Gastrocnemius medialis (tissue), 4 donors: ENCODE data around the gene KRTAP1-1.

Experiments
- POLR2A ChIP-seq, 2 donors: fragments of 450-650 bp; IDR thresholded peaks; one replicate each; pipeline ENCODE4 v1.6.1; 2017; ENCODE audit warnings: antibody characterized with exemption in 2 of 2, mild to moderate bottlenecking in 2 of 2, moderate library complexity in 2 of 2
- TF ChIP-seq, protein P1 (sequence below), 5 experiments: fragments of 450-650 bp in 3 of 5; fragments of 200-600 bp in 2 of 5; sonication (generic) in 2 of 5; IDR thresholded peaks in 4 of 5; conservative IDR thresholded peaks in 1 of 5; 1 replicate in 4 of 5; 2 replicates in 1 of 5; pipeline ENCODE4 v1.5.1; 2016 to 2019; ENCODE audit warnings: antibody characterized with exemption in 5 of 5, mild to moderate bottlenecking in 3 of 5, moderate library complexity in 3 of 5

DNA sequence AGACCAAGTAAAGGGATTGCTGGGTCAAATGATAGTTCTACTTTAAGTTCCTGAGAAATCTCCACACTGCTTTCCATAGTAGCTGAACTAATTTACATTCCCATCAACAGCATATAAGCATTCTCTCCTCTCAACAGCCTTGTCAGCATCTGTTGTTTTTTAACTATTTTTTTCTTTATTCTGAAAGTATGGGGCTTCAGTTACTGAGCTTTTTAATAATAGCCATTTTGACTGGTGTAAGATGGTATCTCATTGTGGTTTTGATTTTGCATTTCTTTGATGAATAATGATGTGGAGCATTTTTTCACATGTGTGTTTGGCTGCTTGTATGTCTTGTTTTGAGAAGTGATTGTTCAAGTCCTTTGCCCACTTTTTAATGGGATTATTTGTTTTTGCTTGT is 11.3 kb upstream of the KRTAP1-1 start:
- TF ChIP-seq, protein P1, sequence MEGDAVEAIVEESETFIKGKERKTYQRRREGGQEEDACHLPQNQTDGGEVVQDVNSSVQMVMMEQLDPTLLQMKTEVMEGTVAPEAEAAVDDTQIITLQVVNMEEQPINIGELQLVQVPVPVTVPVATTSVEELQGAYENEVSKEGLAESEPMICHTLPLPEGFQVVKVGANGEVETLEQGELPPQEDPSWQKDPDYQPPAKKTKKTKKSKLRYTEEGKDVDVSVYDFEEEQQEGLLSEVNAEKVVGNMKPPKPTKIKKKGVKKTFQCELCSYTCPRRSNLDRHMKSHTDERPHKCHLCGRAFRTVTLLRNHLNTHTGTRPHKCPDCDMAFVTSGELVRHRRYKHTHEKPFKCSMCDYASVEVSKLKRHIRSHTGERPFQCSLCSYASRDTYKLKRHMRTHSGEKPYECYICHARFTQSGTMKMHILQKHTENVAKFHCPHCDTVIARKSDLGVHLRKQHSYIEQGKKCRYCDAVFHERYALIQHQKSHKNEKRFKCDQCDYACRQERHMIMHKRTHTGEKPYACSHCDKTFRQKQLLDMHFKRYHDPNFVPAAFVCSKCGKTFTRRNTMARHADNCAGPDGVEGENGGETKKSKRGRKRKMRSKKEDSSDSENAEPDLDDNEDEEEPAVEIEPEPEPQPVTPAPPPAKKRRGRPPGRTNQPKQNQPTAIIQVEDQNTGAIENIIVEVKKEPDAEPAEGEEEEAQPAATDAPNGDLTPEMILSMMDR (IDR thresholded peaks at IDR 0.05 in 4 of 5, conservative IDR thresholded peaks at IDR 0.05 in 1 of 5): no peak
- no peak for TF ChIP-seq POLR2A (IDR thresholded peaks at IDR 0.05)
